Stimulated activated CD4-positive, alpha-beta T cell treated with anti-CD3 and anti-CD28 coated beads, Interleukin-4, amount 100 ng/mL, for 1 hour (primary cell): Measurements from ENCODE around the gene MRPL22.
"Not testable (repeated sequence)": the region's sequence is repeated elsewhere in the genome, so short reads cannot be mapped to it uniquely, and the experiment has no call there.

Experiments
- DNase-seq: peaks from one replicate; pipeline ENCODE4 v3.0.0-alpha.2; 2020

Gene MRPL22

DNA sequence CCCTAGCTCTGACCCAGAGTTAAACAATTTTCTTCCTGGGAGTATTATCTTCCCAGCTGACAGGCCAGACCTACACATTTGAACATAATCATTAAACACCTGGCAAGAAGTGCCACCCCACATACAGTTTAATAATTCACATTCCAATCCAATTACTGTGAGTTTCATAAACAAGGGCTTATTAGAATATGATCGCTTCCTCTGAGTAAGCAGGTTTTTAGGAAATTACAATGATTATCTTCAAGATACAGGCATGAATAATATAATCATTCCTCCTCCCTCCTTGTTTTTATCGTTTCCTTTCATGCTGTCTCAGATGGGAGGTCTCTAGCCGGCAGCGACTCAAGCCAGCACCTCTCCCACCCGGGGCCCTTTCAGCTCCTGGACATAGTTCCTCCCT is 56.9 kb downstream of the MRPL22 start:
- DNase-seq = no peak

DNA sequence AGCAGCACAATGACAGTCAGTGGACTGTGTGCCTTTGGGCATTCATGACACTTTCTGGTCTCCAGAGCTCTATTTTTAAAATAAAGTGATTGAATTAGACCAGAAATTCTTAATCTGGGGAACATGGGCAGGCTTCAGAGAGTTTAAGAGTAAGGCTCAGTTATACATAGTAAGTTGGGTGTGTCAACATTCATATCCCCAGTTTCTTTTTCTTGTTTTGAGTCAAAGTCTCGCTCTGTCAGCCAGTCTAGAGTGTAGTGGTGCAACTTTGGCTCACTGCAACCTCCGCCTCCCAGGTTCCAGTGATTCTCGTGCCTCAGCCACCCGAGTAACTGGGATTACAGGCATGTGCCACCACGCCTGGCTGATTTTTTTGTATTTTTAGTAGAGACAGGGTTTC is 59.0 kb downstream of the MRPL22 start:
- DNase-seq = no peak

DNA sequence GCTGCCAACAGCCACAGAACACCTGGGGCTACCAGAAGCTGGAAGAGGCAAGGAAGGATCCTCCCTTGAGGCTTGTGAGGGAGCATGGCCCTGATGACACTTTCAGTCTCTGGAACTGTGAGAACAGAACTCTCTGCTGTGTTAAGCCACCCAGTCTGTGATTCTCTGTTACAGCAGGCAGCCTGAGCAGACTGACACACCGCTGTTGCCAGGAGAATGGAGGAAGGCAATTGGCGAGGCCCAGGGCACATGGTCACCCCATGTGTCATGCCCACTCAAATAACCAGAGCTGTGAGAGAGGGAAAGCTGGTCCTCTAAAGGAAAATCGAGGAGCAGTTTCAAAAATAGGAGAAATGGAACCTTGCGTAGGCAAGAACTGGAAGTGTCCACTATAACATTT is 60.6 kb downstream of the MRPL22 start:
- no peak for DNase-seq

DNA sequence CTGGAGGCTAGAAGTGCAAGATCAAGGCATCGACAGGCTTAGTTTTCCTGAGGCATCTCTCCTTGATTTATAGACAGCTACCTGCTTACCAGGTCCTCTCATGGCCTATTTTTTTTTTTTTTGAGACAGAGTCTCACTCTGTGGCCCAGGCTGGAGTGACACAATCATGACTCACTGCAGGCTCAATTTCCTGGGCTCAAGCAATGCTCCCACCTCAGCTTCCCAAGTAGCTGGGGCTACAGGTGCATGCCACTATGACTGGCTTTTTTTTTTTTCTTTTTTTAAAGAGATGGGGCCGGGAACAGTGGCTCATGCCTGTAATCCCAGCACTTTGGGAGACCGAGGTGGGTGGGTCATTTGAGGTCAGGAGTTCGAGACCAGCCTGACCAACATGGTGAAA is 61.8 kb downstream of the MRPL22 start:
- not testable (repeated sequence) for DNase-seq

DNA sequence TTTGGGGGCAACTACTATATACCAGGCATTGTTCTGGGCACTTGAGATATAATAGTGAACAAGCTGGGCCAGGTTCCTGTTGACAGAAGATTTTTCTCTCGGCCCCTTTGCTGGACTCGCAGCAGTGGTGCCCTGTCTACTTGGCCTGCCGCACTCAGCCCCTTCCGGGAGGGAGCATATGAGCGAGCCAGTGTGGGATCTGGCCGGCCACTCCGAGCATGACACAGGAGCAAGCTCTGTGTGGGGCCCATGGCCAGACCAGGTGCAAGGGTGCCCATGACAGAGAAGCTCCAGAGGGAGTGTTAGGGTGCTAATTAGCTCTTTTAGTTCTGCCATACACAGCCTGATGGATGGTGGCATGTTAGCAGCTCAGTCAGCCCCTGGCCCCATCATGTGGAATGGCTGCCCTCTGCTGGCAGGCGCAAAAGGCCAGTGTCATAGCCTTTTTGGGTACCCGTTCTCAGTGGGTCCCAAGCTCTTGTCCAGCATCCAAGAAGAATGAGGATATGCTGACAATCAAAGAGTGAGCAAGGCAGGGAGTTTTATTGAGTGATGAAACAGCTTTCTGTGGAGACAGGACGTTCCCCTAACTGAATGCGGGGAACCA is 63.4 kb downstream of the MRPL22 start:
- DNase-seq = peak; percentile 21

DNA sequence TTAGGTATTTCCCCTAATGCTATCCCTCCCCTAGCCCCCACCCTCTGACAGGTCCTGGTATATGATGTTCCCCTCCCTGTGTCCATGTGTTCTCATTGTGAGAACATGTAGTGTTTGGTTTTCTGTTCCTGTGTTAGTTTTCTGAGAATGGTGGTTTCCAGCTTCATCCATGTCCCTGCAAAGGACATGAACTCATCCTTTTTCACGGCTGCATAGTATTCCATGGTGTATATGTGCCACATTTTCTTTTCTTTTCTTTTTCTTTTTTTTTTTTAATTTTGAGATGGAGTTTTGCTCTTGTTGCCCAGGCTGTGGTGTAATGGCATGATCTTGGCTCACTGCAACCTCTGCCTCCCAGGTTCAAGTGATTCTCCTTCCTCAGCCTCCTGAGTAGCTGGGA is 65.4 kb downstream of the MRPL22 start:
- DNase-seq = not testable (repeated sequence)

DNA sequence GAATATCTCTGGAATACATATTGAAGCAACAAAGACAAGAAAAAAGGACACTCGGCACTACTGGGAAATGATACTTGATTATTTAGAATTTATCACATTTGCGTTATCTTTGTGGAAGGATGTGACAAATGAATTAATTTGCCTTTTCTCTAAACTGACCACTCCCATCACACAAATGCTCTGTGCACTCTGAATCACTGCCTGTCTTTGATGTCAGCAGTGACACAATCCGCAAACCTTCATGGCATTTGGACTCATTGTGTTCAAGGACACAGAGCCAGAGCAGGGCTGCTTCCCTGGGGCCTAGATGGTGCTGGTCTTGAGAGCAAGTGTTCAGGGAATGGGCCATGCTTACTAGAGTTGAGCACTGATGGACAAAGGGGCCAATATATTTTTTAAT is 67.8 kb downstream of the MRPL22 start:
- DNase-seq = no peak

DNA sequence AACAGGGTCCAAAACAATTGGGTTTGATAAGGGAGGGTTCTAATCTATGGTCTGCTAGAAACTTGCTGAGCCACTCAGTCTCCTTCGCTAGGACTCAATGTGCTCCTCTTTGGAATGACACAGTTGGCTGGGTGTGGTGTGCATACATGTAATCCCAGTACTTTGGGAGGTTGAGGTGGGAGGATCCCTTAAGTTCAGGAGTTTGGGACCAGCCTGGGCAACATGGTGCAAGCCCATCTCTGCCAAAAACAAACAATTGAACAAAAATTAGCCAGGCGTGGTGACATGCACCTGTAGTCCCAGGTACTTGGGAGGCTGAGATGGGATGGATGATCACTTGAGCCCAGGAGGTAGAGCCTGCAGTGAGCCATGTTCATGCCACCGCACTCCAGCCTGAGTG is 70.0 kb downstream of the MRPL22 start:
- no peak for DNase-seq

DNA sequence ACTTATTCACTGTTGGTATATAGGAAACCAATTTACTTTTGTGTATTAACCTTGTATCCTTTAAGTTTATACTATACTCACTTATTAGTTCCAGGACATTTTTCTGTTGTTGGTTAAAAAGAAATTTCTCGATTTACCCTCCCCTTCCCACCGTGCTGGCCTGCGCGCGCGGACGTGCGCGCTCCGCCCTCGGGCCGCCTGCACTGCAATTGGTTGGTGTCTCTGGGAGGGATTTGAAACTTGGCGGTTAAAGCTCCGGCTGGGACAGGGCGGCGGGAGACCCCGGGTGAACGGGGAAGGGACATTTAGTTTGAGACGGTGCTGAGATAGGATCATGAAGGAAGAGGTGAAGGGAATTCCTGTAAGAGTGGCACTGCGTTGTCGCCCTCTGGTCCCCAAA is 72.7 kb downstream of the MRPL22 start, which contains the start of gene KIF4B:
Gene KIF4B (plus strand): TSS at position 230 of the 400 bp plus-strand sequence. CDS start 105 bp downstream, at position 335.
- no peak for DNase-seq

DNA sequence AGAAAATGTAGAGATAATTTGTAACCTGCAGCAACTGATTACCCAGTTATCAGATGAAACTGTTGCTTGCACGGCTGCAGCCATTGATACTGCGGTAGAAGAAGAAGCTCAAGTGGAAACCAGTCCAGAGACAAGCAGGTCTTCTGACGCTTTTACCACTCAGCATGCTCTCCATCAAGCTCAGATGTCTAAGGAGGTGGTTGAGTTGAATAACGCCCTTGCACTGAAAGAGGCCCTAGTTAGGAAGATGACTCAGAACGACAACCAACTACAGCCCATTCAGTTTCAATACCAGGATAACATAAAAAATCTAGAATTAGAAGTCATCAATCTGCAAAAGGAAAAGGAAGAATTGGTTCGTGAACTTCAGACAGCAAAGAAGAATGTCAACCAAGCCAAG is 74.4 kb downstream of the MRPL22 start:
- DNase-seq = no peak

DNA sequence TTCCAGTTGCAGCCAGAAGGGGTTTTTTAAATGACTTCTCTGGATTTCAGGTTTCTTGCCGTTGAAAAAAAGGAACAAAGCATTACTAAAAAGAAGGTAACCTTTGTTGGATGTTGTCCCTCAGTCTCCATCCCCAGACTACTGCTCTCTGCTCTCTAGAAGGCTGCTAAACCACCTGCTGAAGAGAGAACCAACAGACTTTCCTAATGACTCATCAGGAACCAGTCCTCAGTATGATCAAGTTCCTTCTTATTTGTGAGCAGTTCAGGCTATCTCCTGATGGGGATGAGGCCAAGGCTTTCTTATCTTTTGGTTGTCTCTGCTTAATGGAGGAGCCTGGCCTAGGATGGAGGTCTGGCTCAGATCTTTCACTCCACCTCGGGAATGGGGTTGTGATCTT is 76.7 kb downstream of the MRPL22 start:
- DNase-seq = no peak
